GM23248 (cell line): ENCODE results near the gene OVOL1.

Source experiments
- EZH2 ChIP-seq: fragments of 200-600 bp; sonication (generic); IDR thresholded peaks from 2 replicates; pipeline ENCODE4 v1.6.1; 2018; ENCODE audit warnings: antibody characterized with exemption, mild to moderate bottlenecking; ENCODE audit not compliant: insufficient read depth, poor library complexity, severe bottlenecking
- EZH2phosphoT487 ChIP-seq: fragments of 200-600 bp; sonication (generic); IDR thresholded peaks from 2 replicates; pipeline ENCODE4 v1.6.1; 2018; ENCODE audit warnings: antibody characterized with exemption, moderate library complexity, mild to moderate bottlenecking, low read depth; ENCODE audit not compliant: insufficient read depth

DNA sequence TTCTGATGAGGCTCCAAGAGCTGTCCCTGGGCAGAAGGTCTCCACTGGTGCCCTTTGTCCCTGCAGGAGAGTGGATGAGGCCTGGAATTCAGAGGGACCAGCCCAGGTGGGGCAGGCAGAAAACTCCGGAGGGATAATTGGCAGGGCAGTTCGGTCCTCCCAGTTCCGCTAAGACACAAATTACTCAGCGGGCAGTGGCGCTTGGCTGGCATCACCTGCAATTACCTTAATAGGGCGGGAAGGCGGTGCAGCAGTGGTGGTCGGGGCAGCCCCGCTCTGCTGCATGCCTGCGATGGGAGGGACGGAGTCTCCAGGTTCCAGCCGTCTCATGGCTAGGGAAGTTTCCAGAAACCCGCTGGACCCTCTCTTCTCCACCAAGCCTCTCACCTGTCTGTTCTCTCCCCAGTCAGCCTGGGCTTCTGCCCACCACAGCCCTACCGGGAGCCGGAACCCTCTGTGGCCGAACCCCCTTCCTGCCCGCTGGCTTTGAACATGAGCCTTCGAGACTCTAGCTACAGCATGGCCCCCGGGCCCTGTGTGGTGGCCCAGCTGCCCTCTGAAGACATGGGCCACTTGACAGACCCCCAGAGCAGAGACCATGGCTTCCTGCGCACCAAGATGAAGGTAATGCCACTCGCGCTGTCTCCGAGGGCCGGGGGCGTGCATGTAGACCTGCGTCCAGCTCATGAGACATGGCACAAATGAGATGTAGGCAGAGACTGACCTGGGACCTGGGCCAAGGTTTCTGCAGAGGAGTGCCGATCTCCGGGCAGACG, 7.0 kb downstream of the OVOL1 start:
- no peak for TF ChIP-seq EZH2phosphoT487
- TF ChIP-seq EZH2 = no peak
